Gastroesophageal sphincter (tissue), 4 donors: ENCODE data around the gene SPRTN. TPM values are rescaled to one million over a fixed set of nuclear protein-coding genes. Genes with fewer than 3 reads are reported as not detected.
"Not testable (repeated sequence)": the region's sequence is repeated elsewhere in the genome, so short reads cannot be mapped to it uniquely, and the experiment has no call there.

Source experiments
- ATAC-seq: fragments of 150-250 bp; one replicate; pipeline ENCODE4 v1.9.1; 2016; ENCODE audit warnings: mild to moderate bottlenecking, moderate library complexity
- H3K27ac ChIP-seq, 4 donors: fragments of 200-600 bp; sonication (generic) in 3 of 4; 1 replicate in 3 of 4; 2 replicates in 1 of 4; pipeline ENCODE4 v1.5.1; 2016 to 2019
- H3K27me3 ChIP-seq: fragments of 200-600 bp; sonication (generic); one replicate; pipeline ENCODE4 v1.5.1; 2019
- H3K36me3 ChIP-seq, 2 donors: fragments of 200-600 bp; sonication (generic); one replicate each; pipeline ENCODE4 v1.5.1; 2019; ENCODE audit warnings: control low read depth in 1 of 2
- H3K4me1 ChIP-seq, 3 donors: fragments of 200-600 bp; sonication (generic); 1 replicate in 2 of 3; 2 replicates in 1 of 3; pipeline ENCODE4 v1.5.1; 2016 to 2019; ENCODE audit warnings: control low read depth in 2 of 3
- H3K4me3 ChIP-seq, 2 donors: fragments of 200-600 bp; sonication (generic); one replicate each; pipeline ENCODE4 v1.5.1; 2019; ENCODE audit warnings: mild to moderate bottlenecking in 1 of 2, moderate library complexity in 1 of 2
- H3K9me3 ChIP-seq, 3 donors: fragments of 200-600 bp; sonication (generic); one replicate each; pipeline ENCODE4 v1.5.1; 2017 to 2019; ENCODE audit warnings: control low read depth in 2 of 3
- CTCF ChIP-seq, 4 experiments: fragments of 200-600 bp in 2 of 4; fragments of 450-650 bp in 2 of 4; sonication (generic) in 1 of 4; IDR thresholded peaks; one replicate each; pipeline ENCODE4 v1.5.1; 2017 to 2019; ENCODE audit warnings: antibody characterized with exemption in 4 of 4, mild to moderate bottlenecking in 2 of 4, moderate library complexity in 2 of 4
- EP300 ChIP-seq: sonication (generic); formaldehyde crosslinking; IDR thresholded peaks from one replicate; pipeline ENCODE4 v1.6.1; 2017; ENCODE audit warnings: antibody characterized with exemption, mild to moderate bottlenecking
- POLR2A ChIP-seq, 2 donors: fragments of 450-650 bp; IDR thresholded peaks; one replicate each; pipeline ENCODE4 v1.6.1; 2017; ENCODE audit warnings: antibody characterized with exemption in 2 of 2, mild to moderate bottlenecking in 2 of 2, moderate library complexity in 1 of 2
- POLR2AphosphoS5 ChIP-seq: sonication (generic); formaldehyde crosslinking; IDR thresholded peaks from one replicate; pipeline ENCODE4 v1.6.1; 2017; ENCODE audit warnings: antibody characterized with exemption
- WGBS, 2 donors: methylation state at CpG; one replicate each; pipeline ENCODE4 v1.1.5; 2018; ENCODE audit warnings: low coverage in 1 of 2; 5-methylcytosine and 5-hydroxymethylcytosine counted together
- total RNA-seq, 4 donors: library from RNA; depleted of rRNA; stranded (reverse); fragments of >200 nt; gene quantifications; one replicate each; pipeline ENCODE4 v1.1.0, GENCODE V29; 2016

SPRTN gene
- total RNA-seq, 4 donors from 2014 or later: 15.3 to 34.7 (median 20.7) TPM

GRCh38 chr1:231340328-231341013, 2.4 kb downstream of the SPRTN start:
- Histone ChIP-seq H3K4me1 (peaks cover 4 to 37% (median 21%) of the 10 kb centered on the region in 3 donors), H3K9me3 (no peaks in the 10 kb centered on the region), H3K4me3 (no peak overlapping the region), H3K27me3 (no peaks in the 10 kb centered on the region), H3K36me3 (peaks cover 0 to 40% of the 10 kb centered on the region in 2 donors), H3K27ac (no peak overlapping the region)
- ATAC-seq: no peak
- 94% methylated on average over 2 of the region's 6 CpGs; no CpG with 5 or more reads in 1 of the 2 donors for whole genome bisulfite sequencing, 2 donors
- TF ChIP-seq POLR2A (IDR thresholded peaks at IDR 0.05) (no peak), CTCF (IDR thresholded peaks at IDR 0.05) (no peak), POLR2AphosphoS5 (no peak), EP300 (no peak)

GRCh38 chr1:231347961-231348360, 9.9 kb downstream of the SPRTN start:
- no peak for TF ChIP-seq POLR2AphosphoS5
- TF ChIP-seq POLR2A (IDR thresholded peaks at IDR 0.05): no peak
- TF ChIP-seq EP300: no peak
- TF ChIP-seq CTCF (IDR thresholded peaks at IDR 0.05): no peak
- Histone ChIP-seq H3K27me3 (no peaks in the 10 kb centered on the region), H3K4me1 (no peaks in the 10 kb centered on the region), H3K4me3 (no peak overlapping the region), H3K36me3 (peaks cover 7 to 74% of the 10 kb centered on the region in 2 donors), H3K27ac (no peak overlapping the region), H3K9me3 (no peaks in the 10 kb centered on the region)
- WGBS, 2 donors: 83 to 89% methylated on average over 2 to 4 of the region's 4 CpGs
- no peak for ATAC-seq

GRCh38 chr1:231348442-231348841, 10.3 kb downstream of the SPRTN start:
- no peak for ATAC-seq
- Histone ChIP-seq H3K4me3 (no peak overlapping the region), H3K27me3 (no peaks in the 10 kb centered on the region), H3K36me3 (peaks cover 7 to 74% of the 10 kb centered on the region in 2 donors), H3K4me1 (no peaks in the 10 kb centered on the region), H3K27ac (no peak overlapping the region), H3K9me3 (no peaks in the 10 kb centered on the region)
- TF ChIP-seq CTCF (IDR thresholded peaks at IDR 0.05) (no peak), EP300 (no peak), POLR2A (IDR thresholded peaks at IDR 0.05) (no peak), POLR2AphosphoS5 (no peak)
- WGBS, 2 donors: 96 to 100% methylated on average over 2 to 4 of the region's 4 CpGs

- H3K9me3 ChIP-seq, H3K4me1 ChIP-seq, H3K27ac ChIP-seq, H3K27me3 ChIP-seq, H3K4me3 ChIP-seq, ATAC-seq: not testable (repeated sequence)
- peaks cover 7 to 71% of the 10 kb centered on the region in 2 donors for H3K36me3 ChIP-seq
- 78 to 100% methylated on average over 1 of the region's 1 CpG for WGBS, 2 donors
These were observed 10.8 kb downstream of the SPRTN start for GRCh38 chr1:231348856-231349255.

GRCh38 chr1:231351816-231352215, 13.7 kb downstream of the SPRTN start:
- Histone ChIP-seq H3K36me3 (peaks cover 7 to 57% of the 10 kb centered on the region in 2 donors), H3K4me3 (no peak overlapping the region), H3K9me3 (no peaks in the 10 kb centered on the region), H3K27me3 (no peaks in the 10 kb centered on the region), H3K4me1 (no peaks in the 10 kb centered on the region), H3K27ac (no peak overlapping the region)
- TF ChIP-seq CTCF (IDR thresholded peaks at IDR 0.05) (no peak), EP300 (no peak), POLR2AphosphoS5 (no peak)
- no peak for ATAC-seq
- 40 to 60% methylated on average over 1 to 2 of the region's 2 CpGs for WGBS, 2 donors
